GM23248 (cell line): ENCODE measurements around the gene TPR.

Source experiments
- EZH2 ChIP-seq: fragments of 200-600 bp; sonication (generic); IDR thresholded peaks from 2 replicates; pipeline ENCODE4 v1.6.1; 2018; ENCODE audit warnings: antibody characterized with exemption, mild to moderate bottlenecking; ENCODE audit not compliant: insufficient read depth, poor library complexity, severe bottlenecking
- EZH2phosphoT487 ChIP-seq: fragments of 200-600 bp; sonication (generic); IDR thresholded peaks from 2 replicates; pipeline ENCODE4 v1.6.1; 2018; ENCODE audit warnings: antibody characterized with exemption, moderate library complexity, mild to moderate bottlenecking, low read depth; ENCODE audit not compliant: insufficient read depth

GRCh38 chr1:186291271-186291670 lies 83.8 kb downstream of the TPR start:
- TF ChIP-seq EZH2 (no peak), EZH2phosphoT487 (no peak)
